Measurements from ENCODE around the gene SLC12A8.

The SLC12A8 gene

GRCh38 chr3:125148016-125148812 lies 64.3 kb downstream of the SLC12A8 start:
- no peak overlapping the region for H3K4me3 ChIP-seq (ENCODE audit: control insufficient read depth, low read depth, low read length)
- TF ChIP-seq CTCF (conservative IDR thresholded peaks at IDR 0.05; ENCODE audit: control insufficient read depth, insufficient read depth, low read depth, low read length), result no peak

DNA sequence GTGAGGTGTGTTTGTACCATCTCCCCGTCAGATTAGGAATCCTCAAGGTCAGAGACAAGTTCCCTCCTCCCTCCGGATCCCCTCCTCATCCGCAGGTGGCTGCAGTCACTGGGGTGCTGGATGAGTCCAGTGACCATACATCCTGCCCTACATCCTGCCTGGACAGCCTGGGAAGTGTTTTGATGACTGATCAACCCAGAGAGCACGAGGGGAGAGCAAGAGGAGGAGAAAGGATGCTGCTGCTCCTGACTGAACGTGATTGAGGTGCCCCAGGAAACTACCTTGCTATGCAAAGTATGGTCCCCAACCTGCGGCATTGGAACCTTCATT lies 65.1 kb downstream of the SLC12A8 start:
- DNase-seq (ENCODE audit: low read depth), result no peak
- no peak for TF ChIP-seq CTCF (conservative IDR thresholded peaks at IDR 0.05; ENCODE audit: control insufficient read depth, insufficient read depth, low read depth, low read length)
- no peak overlapping the region for H3K4me3 ChIP-seq (ENCODE audit: control insufficient read depth, low read depth, low read length)

More at GRCh38 chr3:125148016-125148812, 64.3 kb downstream of the SLC12A8 start:
- DNase-seq (ENCODE audit: low read depth), result no peak

GRCh38 chr3:125146626-125147490 lies 65.7 kb downstream of the SLC12A8 start:
- no peak for DNase-seq (ENCODE audit: low read depth)
- H3K4me3 ChIP-seq (ENCODE audit: control insufficient read depth, low read depth, low read length), result no peak overlapping the region
- no peak for TF ChIP-seq CTCF (conservative IDR thresholded peaks at IDR 0.05; ENCODE audit: control insufficient read depth, insufficient read depth, low read depth, low read length)

GRCh38 chr3:125145751-125146475 lies 66.6 kb downstream of the SLC12A8 start:
- no peak for DNase-seq (ENCODE audit: low read depth)
- no peak overlapping the region for H3K4me3 ChIP-seq (ENCODE audit: control insufficient read depth, low read depth, low read length)
- no peak for TF ChIP-seq CTCF (conservative IDR thresholded peaks at IDR 0.05; ENCODE audit: control insufficient read depth, insufficient read depth, low read depth, low read length)

DNA sequence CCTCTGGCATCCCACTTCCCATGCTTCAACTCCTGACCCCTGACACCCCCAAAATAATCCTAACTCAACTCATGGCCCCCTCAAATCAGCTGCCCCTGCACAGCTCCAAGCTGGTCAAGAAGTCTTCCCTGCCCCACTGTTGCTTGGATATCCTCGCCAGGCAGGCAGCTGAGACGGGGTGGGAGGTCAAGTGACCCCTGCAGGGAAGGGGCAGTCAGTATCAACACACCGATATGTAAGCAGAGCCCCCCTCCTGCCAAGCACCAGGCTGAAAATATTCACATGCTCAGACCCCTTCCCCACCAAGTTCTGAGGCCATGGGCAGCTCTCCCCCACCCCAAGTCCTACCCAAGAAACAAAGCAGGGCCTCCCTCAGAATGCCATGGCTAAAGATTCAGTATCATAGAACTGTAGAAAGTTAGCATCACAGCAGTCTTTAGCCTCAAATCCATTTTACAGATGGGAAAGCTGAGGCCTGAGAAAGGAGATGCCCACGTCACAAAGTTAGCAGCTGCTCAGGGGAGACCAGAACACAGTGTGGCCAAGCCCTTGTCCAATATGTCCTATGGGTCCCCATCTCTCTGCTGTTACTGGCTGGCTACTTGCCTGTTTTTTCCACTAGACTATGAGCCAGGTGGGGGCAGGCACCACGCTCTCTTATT lies 67.8 kb downstream of the SLC12A8 start:
- DNase-seq (ENCODE audit: low read depth), result no peak
- no peak for TF ChIP-seq CTCF (conservative IDR thresholded peaks at IDR 0.05; ENCODE audit: control insufficient read depth, insufficient read depth, low read depth, low read length)
- H3K4me3 ChIP-seq (ENCODE audit: control insufficient read depth, low read depth, low read length), result no peak overlapping the region

Data from fibroblast of mammary gland (primary cell).